Cardiac fibroblast (primary cell): Measurements from ENCODE around the gene CTPS2.

Experiments
- DNase-seq, 2 donors: peaks; one replicate each; pipeline versions ENCODE4 v3.0.0 to v3.0.0-alpha.2; 2010; ENCODE audit warnings: low read depth in 2 of 2
- H3K4me3 ChIP-seq, 2 donors: replicated peaks in 1 of 2; 1 replicate in 1 of 2; 2 replicates in 1 of 2; pipeline ENCODE4 v1.5.1; 2011; ENCODE audit warnings: low read depth in 2 of 2, low read length in 2 of 2, mild to moderate bottlenecking in 2 of 2, moderate library complexity in 1 of 2
- TF ChIP-seq, protein P1 (sequence below): IDR thresholded peaks from one replicate; pipeline ENCODE4 v1.5.1; 2011; ENCODE audit warnings: low read depth, mild to moderate bottlenecking, low read length, inconsistent platforms

The CTPS2 gene

DNA sequence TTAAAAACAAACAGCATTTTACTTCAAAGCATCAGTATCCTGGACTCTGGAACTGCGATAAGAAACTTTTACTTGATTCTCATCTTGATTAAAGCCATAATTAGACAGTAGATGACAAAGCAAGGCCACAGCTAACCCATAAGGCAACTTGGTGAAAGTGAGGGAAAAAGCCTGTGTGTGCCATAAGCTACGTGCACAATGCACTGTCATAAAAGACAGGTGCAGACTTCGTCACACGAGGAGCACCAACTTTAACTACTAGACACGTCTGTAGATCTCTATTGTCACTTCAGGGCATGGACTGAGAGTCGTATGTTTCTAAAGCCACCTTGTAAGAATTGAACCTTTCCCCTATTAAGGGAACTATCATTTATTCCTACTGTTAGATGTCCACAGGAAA lies 13.1 kb downstream of the CTPS2 start:
- TF ChIP-seq, protein P1, sequence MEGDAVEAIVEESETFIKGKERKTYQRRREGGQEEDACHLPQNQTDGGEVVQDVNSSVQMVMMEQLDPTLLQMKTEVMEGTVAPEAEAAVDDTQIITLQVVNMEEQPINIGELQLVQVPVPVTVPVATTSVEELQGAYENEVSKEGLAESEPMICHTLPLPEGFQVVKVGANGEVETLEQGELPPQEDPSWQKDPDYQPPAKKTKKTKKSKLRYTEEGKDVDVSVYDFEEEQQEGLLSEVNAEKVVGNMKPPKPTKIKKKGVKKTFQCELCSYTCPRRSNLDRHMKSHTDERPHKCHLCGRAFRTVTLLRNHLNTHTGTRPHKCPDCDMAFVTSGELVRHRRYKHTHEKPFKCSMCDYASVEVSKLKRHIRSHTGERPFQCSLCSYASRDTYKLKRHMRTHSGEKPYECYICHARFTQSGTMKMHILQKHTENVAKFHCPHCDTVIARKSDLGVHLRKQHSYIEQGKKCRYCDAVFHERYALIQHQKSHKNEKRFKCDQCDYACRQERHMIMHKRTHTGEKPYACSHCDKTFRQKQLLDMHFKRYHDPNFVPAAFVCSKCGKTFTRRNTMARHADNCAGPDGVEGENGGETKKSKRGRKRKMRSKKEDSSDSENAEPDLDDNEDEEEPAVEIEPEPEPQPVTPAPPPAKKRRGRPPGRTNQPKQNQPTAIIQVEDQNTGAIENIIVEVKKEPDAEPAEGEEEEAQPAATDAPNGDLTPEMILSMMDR = no peak
- H3K4me3 ChIP-seq = no peak overlapping the region
- DNase-seq = no peak

DNA sequence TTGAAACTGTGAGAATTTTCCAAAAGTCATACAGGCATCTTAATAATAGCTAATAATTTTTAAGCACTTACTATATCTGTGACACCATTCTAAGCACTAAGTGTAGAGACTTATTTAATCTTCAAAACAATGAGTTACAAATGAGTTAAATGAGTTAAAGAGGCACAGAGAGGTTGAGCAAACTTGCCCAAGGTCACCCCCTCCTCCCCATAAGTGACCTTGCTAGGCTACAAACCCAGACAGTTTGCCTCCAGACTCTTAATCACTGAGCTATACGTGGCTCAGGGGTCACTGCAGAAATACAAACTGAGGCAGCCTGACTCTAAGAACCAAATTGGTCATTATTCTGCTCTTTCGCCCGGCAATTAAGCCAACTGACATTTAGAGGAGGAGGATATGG lies 15.5 kb downstream of the CTPS2 start:
- no peak overlapping the region for H3K4me3 ChIP-seq
- TF ChIP-seq, protein P1 = no peak
- no peak for DNase-seq

DNA sequence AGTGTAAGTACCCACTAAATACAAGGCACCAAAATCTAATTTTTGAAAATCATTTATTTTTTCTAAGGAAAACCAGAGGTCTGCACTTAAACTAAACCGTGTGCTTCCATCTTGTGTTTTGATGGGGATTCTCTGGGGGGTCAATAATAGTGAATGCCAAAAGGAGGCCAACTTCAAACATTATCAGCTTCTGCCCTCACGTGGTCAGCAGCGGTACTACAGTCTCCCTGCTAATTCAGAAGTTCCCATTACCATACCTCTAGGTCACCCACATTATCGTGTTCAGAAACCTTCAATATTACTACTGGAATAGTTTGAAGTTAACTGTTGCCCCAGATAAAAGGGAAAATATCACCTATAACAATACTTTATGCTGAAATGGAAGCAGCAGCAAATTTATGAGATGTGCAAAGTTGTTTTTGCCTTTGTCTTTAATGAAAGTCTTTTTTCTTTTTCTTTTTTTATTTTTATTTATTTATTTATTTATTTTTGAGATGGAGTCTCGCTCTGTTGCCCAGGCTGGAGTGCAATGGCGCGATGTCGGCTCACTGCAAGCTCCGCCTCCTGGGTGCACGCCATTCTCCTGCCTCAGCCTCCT lies 17.3 kb downstream of the CTPS2 start:
- no peak overlapping the region for H3K4me3 ChIP-seq
- TF ChIP-seq, protein P1 = peak; percentile 67
- peak; percentile 58 to 62 for DNase-seq

DNA sequence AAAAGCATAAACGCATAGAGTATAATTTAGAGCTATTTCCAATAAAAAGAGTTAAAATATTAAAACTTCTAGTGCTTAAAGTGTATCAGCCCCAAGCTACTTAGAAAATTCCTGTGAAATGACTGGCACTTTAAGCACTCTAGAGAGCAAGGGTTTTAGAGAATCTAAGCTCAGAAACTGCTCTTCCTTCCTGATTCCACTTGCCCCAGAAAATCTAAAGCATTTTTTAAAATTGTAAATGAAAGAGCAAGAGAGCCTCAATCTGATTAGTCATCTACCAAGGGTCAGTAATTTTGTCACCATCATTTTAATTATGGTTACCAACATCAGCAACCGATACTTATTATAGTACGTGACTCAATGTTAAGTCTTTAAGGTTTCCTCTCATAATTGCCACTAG lies 25.0 kb downstream of the CTPS2 start:
- TF ChIP-seq, protein P1 = no peak
- no peak for DNase-seq
- H3K4me3 ChIP-seq = no peak overlapping the region

DNA sequence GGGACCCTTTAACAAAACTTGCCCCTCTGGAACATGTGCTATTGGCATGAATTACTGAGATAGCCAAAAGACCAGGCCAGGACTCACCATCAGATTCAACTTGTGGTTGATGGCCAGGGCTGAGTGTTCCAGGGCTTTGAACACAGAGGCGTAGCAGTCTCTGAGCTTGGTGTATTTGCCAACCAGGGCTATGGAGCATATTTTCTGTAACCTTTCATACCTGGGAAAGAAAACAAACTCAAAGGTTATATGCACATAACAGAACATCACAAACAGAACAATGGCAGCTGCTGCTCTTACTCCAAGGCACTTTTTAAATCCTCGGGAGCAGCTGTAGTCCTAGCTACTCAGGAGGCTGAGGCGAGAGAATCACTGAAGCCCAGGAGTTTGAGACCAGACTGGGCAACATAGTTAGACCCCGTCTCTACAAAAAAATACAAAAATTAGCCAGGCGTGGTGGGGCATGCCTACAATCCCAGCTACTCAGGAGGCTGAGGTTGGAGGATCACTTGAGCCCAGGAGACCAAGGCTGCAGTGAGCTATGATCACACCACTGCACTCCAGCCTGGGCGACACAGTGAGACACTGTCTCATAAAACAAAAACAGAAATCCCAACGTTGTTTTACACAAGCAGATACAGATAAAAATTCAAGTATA lies 29.3 kb downstream of the CTPS2 start:
- TF ChIP-seq, protein P1 = no peak
- no peak for DNase-seq
- no peak overlapping the region for H3K4me3 ChIP-seq

DNA sequence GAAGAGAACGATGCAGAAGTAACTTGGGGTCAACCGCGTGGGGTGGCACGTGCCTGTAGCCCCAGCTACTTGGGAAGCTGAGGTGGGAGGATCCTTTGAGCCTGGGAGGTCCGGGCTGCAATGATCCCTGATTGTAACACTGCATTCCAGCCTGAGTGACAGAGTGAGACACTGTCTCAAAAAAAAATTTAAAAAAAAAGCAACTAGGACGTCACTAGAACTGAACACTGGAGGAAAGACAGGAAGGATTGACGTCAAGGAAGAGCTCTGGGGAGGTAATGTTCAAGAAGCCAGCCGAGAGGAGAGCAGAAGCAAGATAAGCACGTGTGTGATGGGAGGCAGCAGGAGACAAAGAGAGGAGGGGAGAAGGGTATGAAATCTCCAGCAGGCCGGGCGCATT lies 33.8 kb downstream of the CTPS2 start:
- TF ChIP-seq, protein P1 = no peak
- H3K4me3 ChIP-seq = no peak overlapping the region
- DNase-seq = peak; percentile 51 to 68
